ENCODE data around the gene CLCN7.
"Not testable (repeated sequence)": the region's sequence is repeated elsewhere in the genome, so short reads cannot be mapped to it uniquely, and the experiment has no call there.

DNA sequence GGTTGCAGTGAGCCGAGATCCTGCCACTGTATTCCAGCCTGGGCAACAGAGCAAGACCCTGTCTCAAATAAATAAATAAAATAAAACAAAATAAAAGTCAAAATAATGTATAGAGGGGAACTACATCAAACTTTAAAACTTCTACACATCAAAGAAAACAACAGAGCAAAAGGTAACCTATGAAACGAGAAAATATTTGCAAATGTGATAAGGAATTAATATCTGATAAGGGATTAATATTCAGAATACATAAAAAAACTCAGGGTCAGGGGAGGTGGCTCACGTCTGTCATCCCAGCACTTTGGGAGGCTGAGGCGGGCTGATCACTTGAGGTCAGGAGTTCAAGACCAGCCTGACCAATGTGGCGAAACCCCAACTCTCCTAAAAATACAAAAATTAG, 5.7 kb downstream of the CLCN7 start:
- TF ChIP-seq, protein P1, sequence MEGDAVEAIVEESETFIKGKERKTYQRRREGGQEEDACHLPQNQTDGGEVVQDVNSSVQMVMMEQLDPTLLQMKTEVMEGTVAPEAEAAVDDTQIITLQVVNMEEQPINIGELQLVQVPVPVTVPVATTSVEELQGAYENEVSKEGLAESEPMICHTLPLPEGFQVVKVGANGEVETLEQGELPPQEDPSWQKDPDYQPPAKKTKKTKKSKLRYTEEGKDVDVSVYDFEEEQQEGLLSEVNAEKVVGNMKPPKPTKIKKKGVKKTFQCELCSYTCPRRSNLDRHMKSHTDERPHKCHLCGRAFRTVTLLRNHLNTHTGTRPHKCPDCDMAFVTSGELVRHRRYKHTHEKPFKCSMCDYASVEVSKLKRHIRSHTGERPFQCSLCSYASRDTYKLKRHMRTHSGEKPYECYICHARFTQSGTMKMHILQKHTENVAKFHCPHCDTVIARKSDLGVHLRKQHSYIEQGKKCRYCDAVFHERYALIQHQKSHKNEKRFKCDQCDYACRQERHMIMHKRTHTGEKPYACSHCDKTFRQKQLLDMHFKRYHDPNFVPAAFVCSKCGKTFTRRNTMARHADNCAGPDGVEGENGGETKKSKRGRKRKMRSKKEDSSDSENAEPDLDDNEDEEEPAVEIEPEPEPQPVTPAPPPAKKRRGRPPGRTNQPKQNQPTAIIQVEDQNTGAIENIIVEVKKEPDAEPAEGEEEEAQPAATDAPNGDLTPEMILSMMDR (conservative IDR thresholded peaks at IDR 0.05) = not testable (repeated sequence)
- not testable (repeated sequence) for TF ChIP-seq ZFX (IDR thresholded peaks at IDR 0.05)

Data from C4-2B (cell line).